AG09309 (cell line): ENCODE data around the gene TPPP.

Experiments
- DNase-seq: peaks from one replicate; pipeline ENCODE4 v3.0.0-alpha.2; 2010; ENCODE audit warnings: low read depth
- H3K4me3 ChIP-seq: 2 replicates; pipeline ENCODE4 v1.5.1; 2011; ENCODE audit warnings: mild to moderate bottlenecking, low read depth, low read length, moderate library complexity; ENCODE audit not compliant: control insufficient read depth
- CTCF ChIP-seq: IDR thresholded peaks from 2 replicates; pipeline ENCODE4 v1.5.1; 2011; ENCODE audit warnings: mild to moderate bottlenecking, low read depth, low read length, inconsistent platforms; ENCODE audit not compliant: insufficient read depth, control insufficient read depth; ENCODE audit errors: missing control alignments

TPPP gene

GRCh38 chr5:620586-621180 lies 72.5 kb downstream of the TPPP start:
- TF ChIP-seq CTCF: no peak
- no peak for DNase-seq
- H3K4me3 ChIP-seq: no peak overlapping the region

- H3K4me3 ChIP-seq: no peak overlapping the region
- DNase-seq: no peak
- no peak for TF ChIP-seq CTCF
Observed at GRCh38 chr5:620152-620551, 73.0 kb downstream of the TPPP start.

- no peak overlapping the region for H3K4me3 ChIP-seq
Observed at GRCh38 chr5:619444-619843, 73.7 kb downstream of the TPPP start.

GRCh38 chr5:618450-618849 lies 74.7 kb downstream of the TPPP start:
- TF ChIP-seq CTCF: no peak
- DNase-seq: no peak

More at GRCh38 chr5:619444-619843, 73.7 kb downstream of the TPPP start:
- no peak for TF ChIP-seq CTCF
- no peak for DNase-seq

GRCh38 chr5:617896-618295 lies 75.3 kb downstream of the TPPP start:
- no peak overlapping the region for H3K4me3 ChIP-seq
- DNase-seq: no peak
- TF ChIP-seq CTCF: no peak

More at GRCh38 chr5:618450-618849, 74.7 kb downstream of the TPPP start:
- H3K4me3 ChIP-seq: no peak overlapping the region

- DNase-seq: no peak
Observed at GRCh38 chr5:616484-617039, 76.6 kb downstream of the TPPP start.

More at GRCh38 chr5:616484-617039, 76.6 kb downstream of the TPPP start:
- TF ChIP-seq CTCF: no peak
- no peak overlapping the region for H3K4me3 ChIP-seq
